ENCODE measurements around the gene PANK2. TPM values are rescaled to one million over a fixed set of nuclear protein-coding genes. Genes with fewer than 3 reads are reported as not detected.
A peak's percentile ranks its signal among the peaks of the same experiment; 100 is the strongest.

Gene PANK2
- total RNA-seq, 1 donor from 2014 or later = 16.4 TPM

GRCh38 chr20:3932277-3932676 is 43.1 kb downstream of the PANK2 start:
- Histone ChIP-seq H3K36me3 (no peaks in the 10 kb centered on the region), H3K27me3 (ENCODE audit: low read depth) (no peaks in the 10 kb centered on the region), H3K4me3 (peak overlapping the region; percentile 61), H3K9me3 (replicated peaks) (no peaks in the 10 kb centered on the region), H3K27ac (replicated peaks) (peak overlapping the region; percentile 81), H3K4me1 (peaks cover 84% of the 10 kb centered on the region)
- intact Hi-C loops (cut with micrococcal nuclease) = no loop called here
- no peak for DNase-seq
- no peak for TF ChIP-seq CTCF (IDR thresholded peaks at IDR 0.05; ENCODE audit: borderline replicate concordance)

DNA sequence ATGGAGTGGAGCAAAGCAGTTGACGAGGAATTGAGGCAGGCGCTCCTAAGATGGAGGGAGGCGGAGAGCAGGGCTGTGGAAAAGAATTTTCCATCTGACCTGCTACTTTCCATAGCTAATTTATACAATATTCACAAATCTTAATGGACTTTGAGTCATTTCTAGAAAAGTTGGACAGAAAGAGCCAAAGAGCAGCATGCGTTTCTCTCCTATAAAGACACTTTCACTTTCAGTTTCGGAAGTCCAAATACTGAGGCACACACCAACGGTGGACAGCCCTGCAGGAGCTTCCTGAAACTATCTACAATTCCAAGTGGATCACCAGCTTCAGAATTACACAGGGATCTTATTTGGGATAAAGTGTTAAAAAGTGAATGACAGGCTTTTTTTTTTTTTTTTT is 43.5 kb downstream of the PANK2 start:
- Histone ChIP-seq H3K4me1 (peaks cover 80% of the 10 kb centered on the region), H3K27ac (replicated peaks) (peak overlapping the region; percentile 81), H3K9me3 (replicated peaks) (no peaks in the 10 kb centered on the region), H3K27me3 (ENCODE audit: low read depth) (no peaks in the 10 kb centered on the region), H3K4me3 (peak overlapping the region; percentile 61), H3K36me3 (no peaks in the 10 kb centered on the region)
- intact Hi-C loops (cut with micrococcal nuclease) = no loop called here
- TF ChIP-seq CTCF (IDR thresholded peaks at IDR 0.05; ENCODE audit: borderline replicate concordance) = no peak
- no peak for DNase-seq

DNA sequence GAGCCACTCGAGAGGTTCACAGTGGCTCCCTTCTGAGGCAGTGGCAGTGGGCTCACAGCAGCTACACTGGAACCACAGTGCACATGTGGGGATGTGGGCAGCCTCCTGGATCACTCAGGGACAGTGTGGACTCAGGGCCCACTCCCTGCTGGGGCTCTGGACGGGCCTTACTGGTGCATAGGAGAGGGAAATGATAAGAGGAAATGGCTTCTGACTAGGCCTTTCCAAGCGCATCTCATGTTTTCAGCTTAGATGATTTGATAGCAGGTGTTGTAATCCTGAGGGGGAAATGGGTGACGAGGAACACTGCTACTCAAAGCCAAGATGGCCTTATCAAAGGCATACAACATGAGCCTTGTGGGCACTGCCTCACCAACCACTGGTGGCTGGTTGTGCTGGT is 44.0 kb downstream of the PANK2 start:
- intact Hi-C loops (cut with micrococcal nuclease) = no loop called here
- Histone ChIP-seq H3K36me3 (no peaks in the 10 kb centered on the region), H3K9me3 (replicated peaks) (no peaks in the 10 kb centered on the region), H3K4me3 (peak overlapping the region; percentile 61), H3K4me1 (peaks cover 75% of the 10 kb centered on the region), H3K27ac (replicated peaks) (peak overlapping the region; percentile 81), H3K27me3 (ENCODE audit: low read depth) (no peaks in the 10 kb centered on the region)
- DNase-seq = no peak
- no peak for TF ChIP-seq CTCF (IDR thresholded peaks at IDR 0.05; ENCODE audit: borderline replicate concordance)

DNA sequence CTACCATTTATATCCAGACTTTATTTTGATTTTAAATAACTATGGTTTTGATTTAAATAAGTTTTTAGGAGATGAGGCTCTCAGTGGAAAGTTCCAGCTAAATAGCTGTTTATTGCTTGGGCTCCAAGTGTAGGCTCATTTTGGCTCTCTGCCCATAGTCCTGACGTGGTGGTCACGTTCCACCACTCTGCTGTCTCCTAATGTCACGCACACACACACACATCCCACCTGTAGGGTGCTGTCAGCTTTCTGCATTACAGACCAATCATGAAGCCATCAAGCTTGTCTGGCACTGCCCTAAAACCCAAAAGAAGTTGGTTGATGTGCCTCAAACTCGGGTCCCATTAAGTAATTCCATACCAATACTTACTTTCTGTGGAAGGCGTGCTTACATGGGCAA is 45.4 kb downstream of the PANK2 start:
- peaks cover 61% of the 10 kb centered on the region for H3K4me1 ChIP-seq
- intact Hi-C loops (cut with micrococcal nuclease) = no loop called here
- H3K27me3 ChIP-seq (ENCODE audit: low read depth) = no peaks in the 10 kb centered on the region
- no peak overlapping the region for H3K4me3 ChIP-seq
- H3K9me3 ChIP-seq (replicated peaks) = peaks cover 2% of the 10 kb centered on the region
- TF ChIP-seq CTCF (IDR thresholded peaks at IDR 0.05; ENCODE audit: borderline replicate concordance) = no peak
- peak overlapping the region; percentile 81 for H3K27ac ChIP-seq (replicated peaks)
- H3K36me3 ChIP-seq = peaks cover 10% of the 10 kb centered on the region
- DNase-seq = no peak

GRCh38 chr20:3935295-3935955 is 46.2 kb downstream of the PANK2 start:
- peak; percentile 59 for DNase-seq
- H3K27me3 ChIP-seq (ENCODE audit: low read depth) = no peaks in the 10 kb centered on the region
- TF ChIP-seq CTCF (IDR thresholded peaks at IDR 0.05; ENCODE audit: borderline replicate concordance) = no peak
- H3K4me1 ChIP-seq = peaks cover 56% of the 10 kb centered on the region
- peaks cover 4% of the 10 kb centered on the region for H3K9me3 ChIP-seq (replicated peaks)
- H3K4me3 ChIP-seq = no peak overlapping the region
- intact Hi-C loops (cut with micrococcal nuclease) = no loop called here
- peaks cover 16% of the 10 kb centered on the region for H3K36me3 ChIP-seq
- peak overlapping the region; percentile 81 for H3K27ac ChIP-seq (replicated peaks)
